ENCODE data around the gene ARSG. TPM values are rescaled to one million over a fixed set of nuclear protein-coding genes. Genes with fewer than 3 reads are reported as not detected.
A peak's percentile ranks its signal among the peaks of the same experiment; 100 is the strongest.

The ARSG gene
- total and polyA plus RNA-seq, 9 of the 15 experiments (the other 6 are each of a cell fraction or from before 2014, with no cell fraction given) = 1.0 to 5.6 (median 1.8) TPM

DNA sequence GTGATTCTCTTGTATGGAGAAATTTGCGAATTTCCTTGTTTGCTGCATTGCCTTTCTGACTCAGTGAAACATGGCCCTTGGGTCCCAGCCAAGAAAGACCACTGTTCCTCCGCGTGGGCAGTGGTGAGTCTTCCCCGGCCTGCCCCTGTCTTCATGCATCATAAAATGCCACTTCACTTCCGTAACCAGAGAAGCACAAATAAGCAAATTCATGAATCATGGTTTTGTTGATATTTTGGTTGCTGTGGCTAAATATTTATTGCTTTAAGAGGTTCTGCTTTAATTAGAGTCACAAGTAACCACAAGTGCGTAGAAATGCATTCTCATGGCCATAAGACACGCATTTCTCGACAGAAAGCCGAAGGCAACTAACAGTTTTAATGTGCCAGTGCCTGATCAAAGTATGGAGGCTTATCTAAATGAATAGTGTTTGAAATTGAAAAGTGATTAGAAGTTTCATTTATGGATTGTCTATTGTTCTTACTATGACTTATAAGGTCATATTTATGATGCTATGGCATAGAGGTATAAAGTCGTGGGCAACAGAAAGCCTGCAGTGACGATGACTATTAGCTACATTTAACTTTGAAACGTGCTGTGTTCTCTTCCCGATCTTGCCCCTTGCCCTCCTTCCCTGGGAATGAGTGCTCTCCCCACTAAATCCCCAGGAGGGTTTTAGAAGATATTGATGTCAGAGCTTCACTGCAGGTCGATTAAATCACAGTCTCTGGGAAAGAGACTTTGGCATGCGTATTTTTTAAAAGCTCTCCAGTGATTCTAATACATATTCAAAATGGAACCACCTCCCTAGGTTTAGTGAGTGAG, 90.0 kb downstream of the ARSG start:
- Histone ChIP-seq H3K9me1 (ENCODE audit: control insufficient read depth, insufficient read depth, low read length) (no peaks in the 10 kb centered on the region), H3K4me3 (no peak overlapping the region), H3K4me1 (replicated peaks in 1 of 2; ENCODE audit: control insufficient read depth in 2 of 2, insufficient read depth in 2 of 2, low read length in 2 of 2) (no peaks in the 10 kb centered on the region), H3K79me2 (ENCODE audit: control insufficient read depth, insufficient read depth, low read length) (no peaks in the 10 kb centered on the region), H2AFZ (ENCODE audit: low read depth, low read length) (no peak overlapping the region), H3K4me2 (ENCODE audit: insufficient read depth, low read length) (no peak overlapping the region), H3K9ac (ENCODE audit: insufficient read depth in 1 of 2, low read depth in 2 of 2, low read length in 2 of 2) (no peak overlapping the region), H3K27ac (ENCODE audit: extremely low read depth, low read depth, low read length) (no peak overlapping the region), H3K27me3 (ENCODE audit: control insufficient read depth in 2 of 2, insufficient read depth in 2 of 2, low read length in 2 of 2) (peaks cover 37 to 43% of the 10 kb centered on the region in 2 experiments), H3K9me3 (replicated peaks; ENCODE audit: control insufficient read depth, insufficient read depth, low read depth, low read length) (no peaks in the 10 kb centered on the region), H4K20me1 (replicated peaks; ENCODE audit: control insufficient read depth, insufficient read depth, low read length) (no peaks in the 10 kb centered on the region), H3K36me3 (ENCODE audit: control insufficient read depth, insufficient read depth, low read length) (no peaks in the 10 kb centered on the region)
- no peak for FAIRE-seq
- ChIA-PET CTCF (ENCODE audit: low intra/inter-chr PET ratio) (no interaction called here), POLR2A (interaction anchor here (0.8 to 2.1 kb wide), 2 partner anchors 11 to 374 kb away, joined by 3 to 4 read pairs; no protein-coding TSS in a partner anchor)
- ATAC-seq = no peak
- no TSS peak for BruUV-seq (replicated peaks)
- intact Hi-C loops (cut with micrococcal nuclease) = no loop called here
- in situ Hi-C loops (cut with MboI) = no loop called here
- no peak for DNase-seq (ENCODE audit: extremely low read depth in 1 of 4, low spot score in 3 of 4)
- TF ChIP-seq ZNF263 (CRISPR knock-in tag; IDR thresholded peaks at IDR 0.05; ENCODE audit: borderline replicate concordance) = no peak
- TF ChIP-seq, protein P1, sequence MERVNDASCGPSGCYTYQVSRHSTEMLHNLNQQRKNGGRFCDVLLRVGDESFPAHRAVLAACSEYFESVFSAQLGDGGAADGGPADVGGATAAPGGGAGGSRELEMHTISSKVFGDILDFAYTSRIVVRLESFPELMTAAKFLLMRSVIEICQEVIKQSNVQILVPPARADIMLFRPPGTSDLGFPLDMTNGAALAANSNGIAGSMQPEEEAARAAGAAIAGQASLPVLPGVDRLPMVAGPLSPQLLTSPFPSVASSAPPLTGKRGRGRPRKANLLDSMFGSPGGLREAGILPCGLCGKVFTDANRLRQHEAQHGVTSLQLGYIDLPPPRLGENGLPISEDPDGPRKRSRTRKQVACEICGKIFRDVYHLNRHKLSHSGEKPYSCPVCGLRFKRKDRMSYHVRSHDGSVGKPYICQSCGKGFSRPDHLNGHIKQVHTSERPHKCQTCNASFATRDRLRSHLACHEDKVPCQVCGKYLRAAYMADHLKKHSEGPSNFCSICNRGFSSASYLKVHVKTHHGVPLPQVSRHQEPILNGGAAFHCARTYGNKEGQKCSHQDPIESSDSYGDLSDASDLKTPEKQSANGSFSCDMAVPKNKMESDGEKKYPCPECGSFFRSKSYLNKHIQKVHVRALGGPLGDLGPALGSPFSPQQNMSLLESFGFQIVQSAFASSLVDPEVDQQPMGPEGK (CRISPR knock-in tag; IDR thresholded peaks at IDR 0.05; ENCODE audit: borderline replicate concordance) = no peak
- 0 out of 2 replicates have a peak, but pooled peaks have one; percentile 20 for TF ChIP-seq NFIC (IDR thresholded peaks at IDR 0.05)
- TF ChIP-seq, protein P2, sequence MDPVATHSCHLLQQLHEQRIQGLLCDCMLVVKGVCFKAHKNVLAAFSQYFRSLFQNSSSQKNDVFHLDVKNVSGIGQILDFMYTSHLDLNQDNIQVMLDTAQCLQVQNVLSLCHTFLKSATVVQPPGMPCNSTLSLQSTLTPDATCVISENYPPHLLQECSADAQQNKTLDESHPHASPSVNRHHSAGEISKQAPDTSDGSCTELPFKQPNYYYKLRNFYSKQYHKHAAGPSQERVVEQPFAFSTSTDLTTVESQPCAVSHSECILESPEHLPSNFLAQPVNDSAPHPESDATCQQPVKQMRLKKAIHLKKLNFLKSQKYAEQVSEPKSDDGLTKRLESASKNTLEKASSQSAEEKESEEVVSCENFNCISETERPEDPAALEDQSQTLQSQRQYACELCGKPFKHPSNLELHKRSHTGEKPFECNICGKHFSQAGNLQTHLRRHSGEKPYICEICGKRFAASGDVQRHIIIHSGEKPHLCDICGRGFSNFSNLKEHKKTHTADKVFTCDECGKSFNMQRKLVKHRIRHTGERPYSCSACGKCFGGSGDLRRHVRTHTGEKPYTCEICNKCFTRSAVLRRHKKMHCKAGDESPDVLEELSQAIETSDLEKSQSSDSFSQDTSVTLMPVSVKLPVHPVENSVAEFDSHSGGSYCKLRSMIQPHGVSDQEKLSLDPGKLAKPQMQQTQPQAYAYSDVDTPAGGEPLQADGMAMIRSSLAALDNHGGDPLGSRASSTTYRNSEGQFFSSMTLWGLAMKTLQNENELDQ (CRISPR knock-in tag; IDR thresholded peaks at IDR 0.05; ENCODE audit: borderline replicate concordance) = no peak
- no peak for TF ChIP-seq THRAP3 (IDR thresholded peaks at IDR 0.05; ENCODE audit: borderline replicate concordance)
- WGBS (ENCODE audit: insufficient coverage, low coverage, missing lambda C conversion rate) = under 1% methylated on average over 15 of the region's 15 CpGs
